Hepatic stellate cell (primary cell): ENCODE results near the gene LCN10.
A peak's percentile ranks its signal among the peaks of the same experiment; 100 is the strongest.
"Not testable (repeated sequence)": the region's sequence is repeated elsewhere in the genome, so short reads cannot be mapped to it uniquely, and the experiment has no call there.

Experiments
- DNase-seq: peaks from one replicate; pipeline ENCODE4 v3.0.0; 2011; ENCODE audit warnings: low spot score

The LCN10 gene

DNA sequence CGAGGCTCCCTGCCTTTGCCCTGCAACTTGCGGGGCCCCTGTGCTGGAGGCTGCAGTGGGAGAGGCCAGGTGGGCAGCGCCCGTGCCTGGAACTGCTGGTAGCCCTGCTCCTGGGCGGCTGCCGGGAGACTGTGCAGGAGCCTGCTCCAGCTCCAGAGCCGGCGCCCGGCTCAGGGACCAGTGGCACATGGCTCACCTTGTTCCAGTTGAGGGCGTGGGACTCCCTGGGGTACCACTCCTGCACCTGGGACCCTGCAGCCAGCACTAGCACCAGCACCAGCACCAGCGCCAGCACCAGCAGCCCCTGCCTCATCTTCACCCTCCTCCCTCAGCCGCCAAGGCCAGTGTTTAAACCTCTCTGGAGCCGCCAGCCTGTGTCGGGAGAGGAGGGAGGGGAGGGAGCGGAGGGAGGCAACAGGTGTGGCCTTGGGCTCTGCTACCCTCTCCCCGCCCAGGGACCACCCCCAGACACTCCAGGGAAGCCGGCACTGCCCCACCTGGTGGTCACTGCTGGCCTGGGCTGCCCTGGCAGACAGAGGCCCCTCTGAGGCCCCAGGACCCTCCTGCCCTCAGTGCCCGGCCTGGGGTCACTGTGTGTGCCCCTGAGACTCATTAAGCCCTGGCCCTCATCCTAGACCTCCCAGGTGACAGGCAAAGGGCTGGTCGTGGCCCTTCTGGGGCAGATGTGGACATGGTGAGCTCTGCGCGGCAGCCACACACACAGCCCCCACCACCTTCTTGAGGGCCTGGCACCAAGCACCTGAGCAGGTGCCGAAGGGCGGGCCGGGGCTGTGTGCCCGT lies at the start of gene LCN10:
Gene LCN10, minus strand, starts transcription at position 350 of the 801 bp plus-strand sequence. Its CDS starts 37 bp downstream, at position 313.
- no peak for DNase-seq

- no peak for DNase-seq
Measured at GRCh38 chr9:136791516-136792276, 49.0 kb upstream of the LCN10 start.

DNA sequence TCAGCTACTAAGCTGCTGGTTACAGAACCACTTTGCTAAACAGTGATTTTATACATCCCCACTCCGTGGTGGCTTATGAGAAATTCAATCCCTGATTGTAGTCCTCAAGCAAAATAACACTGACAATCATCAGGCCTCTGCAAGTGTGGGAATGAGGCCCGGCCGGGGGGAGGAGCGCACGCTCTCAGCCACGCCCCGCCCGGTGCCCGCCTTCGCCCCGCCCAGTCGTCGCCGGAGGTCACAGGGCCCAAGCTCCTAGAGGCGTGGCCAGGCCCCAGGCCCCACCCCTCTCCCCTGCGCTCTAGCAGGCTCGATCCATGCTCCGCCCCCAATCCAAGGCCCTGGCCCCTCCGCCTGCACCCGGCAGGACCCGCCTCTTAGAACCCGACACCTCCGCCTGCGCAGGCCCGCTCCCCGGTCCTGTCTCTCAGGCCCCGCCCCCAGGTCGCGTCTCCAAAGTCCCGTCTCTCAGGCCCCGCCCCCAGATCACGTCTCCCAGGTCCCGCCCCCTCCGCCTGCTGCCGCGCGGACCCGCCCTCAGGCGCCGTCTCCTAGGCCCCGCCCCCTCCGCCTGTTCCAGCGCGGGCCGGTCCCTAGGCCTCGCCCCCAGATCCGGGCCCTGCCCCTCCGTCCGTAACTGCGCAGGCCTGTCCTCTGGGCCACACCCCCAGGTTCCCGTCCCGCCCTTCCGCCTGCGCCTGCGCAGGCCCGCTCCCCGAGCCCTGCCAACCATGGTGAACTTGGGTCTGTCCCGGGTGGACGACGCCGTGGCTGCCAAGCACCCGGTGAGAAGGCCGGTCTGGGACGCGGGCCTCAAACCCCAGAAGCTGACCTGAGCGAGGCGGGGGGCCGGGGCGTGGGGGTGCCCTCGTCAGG lies 48.1 kb upstream of the LCN10 start, which contains the start of gene TMEM141:
Gene TMEM141, plus strand, starts transcription at position 705 of the 876 bp plus-strand sequence. Its CDS starts 27 bp downstream, at position 732.
- peak; percentile 99 for DNase-seq

DNA sequence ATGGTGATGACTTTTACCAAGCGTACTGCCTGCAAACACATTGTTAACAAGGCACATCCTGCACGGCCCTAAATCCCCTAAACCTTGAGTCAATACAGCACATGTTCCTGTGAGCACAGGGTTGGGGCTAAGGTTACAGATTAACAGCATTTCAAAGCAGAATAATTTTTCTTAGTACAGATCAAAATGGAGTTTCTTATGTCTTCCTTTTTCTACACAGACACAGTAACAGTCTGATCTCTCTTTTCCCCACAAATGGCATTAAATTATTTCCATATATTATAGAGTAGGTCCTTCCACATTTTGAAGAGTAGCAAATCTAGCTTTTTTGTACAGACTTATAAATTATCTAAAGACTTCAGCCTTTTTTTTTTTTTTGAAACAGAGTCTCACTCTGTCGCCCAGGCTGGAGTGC lies 46.8 kb upstream of the LCN10 start:
- DNase-seq = no peak

GRCh38 chr9:136788644-136789522 lies 46.1 kb upstream of the LCN10 start:
- DNase-seq = not testable (repeated sequence)

GRCh38 chr9:136787690-136788400 lies 45.1 kb upstream of the LCN10 start:
- peak; percentile 64 for DNase-seq

DNA sequence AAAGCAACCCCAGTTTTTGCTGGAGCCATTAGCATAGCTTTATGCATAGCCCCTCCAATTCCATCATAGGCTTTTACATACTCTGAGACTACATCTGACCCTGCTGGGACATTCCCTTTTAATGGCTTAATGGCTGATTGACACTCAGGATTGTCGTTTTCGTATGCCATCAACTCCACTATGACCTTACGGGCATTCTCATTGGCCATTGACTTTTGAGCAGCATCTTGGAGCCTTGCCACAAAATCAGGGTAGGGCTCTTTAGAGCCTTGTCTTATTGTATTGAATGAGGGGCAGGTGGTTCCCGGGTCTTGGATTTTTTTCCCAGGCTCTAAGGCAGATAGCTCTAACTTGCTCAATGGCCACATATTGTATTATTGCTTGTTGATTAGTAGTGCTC lies 44.2 kb upstream of the LCN10 start:
- not testable (repeated sequence) for DNase-seq

- no peak for DNase-seq
Measured at GRCh38 chr9:136786451-136786850, 43.7 kb upstream of the LCN10 start.

- not testable (repeated sequence) for DNase-seq
Measured at GRCh38 chr9:136785565-136786355, 43.0 kb upstream of the LCN10 start.

DNA sequence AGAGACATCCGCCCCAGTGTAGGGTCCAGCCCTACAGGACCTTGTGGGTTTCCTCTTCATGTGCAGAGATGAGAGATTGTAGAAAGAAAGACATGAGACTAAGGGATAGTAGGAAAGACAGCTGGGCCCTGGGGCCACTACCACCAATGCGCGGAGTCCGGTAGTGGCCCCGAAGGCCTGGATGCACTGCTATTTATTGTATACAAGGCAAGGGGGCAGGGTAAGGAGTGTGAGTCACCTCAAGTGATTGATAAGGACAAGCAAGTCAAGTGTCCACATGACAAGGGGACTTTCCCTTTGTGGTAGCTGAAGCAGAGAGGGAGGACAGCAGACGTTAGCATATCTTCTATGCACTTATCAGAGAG lies 42.2 kb upstream of the LCN10 start:
- DNase-seq = no peak

GRCh38 chr9:136784249-136784996 lies 41.7 kb upstream of the LCN10 start:
- no peak for DNase-seq

- DNase-seq = no peak
Measured at GRCh38 chr9:136782452-136782851, 39.7 kb upstream of the LCN10 start.

DNA sequence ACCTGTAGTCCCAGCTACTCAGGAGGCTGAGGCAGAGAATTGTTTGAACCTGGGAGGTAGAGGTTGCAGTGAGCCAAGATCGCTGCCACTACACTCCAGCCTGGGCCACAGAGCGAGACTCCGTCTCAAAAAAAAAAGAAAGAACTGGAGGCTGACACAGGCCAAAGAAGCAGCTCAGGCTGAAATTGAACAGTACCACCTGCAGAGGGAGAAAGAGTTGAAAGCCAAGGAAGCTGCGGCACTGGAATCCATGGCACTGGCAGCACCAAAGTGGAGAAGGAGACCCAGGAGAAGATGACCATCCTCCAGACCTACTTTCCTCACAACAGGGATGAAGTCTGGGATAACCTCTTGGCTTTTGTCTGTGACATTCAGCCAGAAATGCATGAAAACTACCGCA lies 37.1 kb upstream of the LCN10 start:
- no peak for DNase-seq

- DNase-seq = no peak
Measured at GRCh38 chr9:136777359-136777758, 34.6 kb upstream of the LCN10 start.

DNA sequence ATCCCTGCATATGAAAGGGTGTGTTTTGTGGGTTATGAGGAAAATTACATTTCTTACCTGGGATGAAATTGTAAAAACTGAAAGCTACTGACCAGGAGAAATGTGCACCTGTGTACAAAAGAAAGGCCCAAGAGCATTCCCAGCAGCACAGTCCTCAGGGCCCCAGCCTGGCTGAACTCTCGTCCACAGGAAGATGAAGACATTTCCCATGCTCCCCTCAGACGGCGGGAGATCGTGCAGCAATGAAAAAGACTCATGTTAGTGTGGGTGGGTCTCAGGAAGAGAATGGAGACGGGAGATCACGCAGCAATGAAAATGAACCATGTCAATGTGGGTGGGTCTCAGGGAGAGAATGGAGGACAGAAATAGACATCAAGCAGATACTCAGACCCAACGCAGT lies 34.2 kb upstream of the LCN10 start:
- DNase-seq = no peak

DNA sequence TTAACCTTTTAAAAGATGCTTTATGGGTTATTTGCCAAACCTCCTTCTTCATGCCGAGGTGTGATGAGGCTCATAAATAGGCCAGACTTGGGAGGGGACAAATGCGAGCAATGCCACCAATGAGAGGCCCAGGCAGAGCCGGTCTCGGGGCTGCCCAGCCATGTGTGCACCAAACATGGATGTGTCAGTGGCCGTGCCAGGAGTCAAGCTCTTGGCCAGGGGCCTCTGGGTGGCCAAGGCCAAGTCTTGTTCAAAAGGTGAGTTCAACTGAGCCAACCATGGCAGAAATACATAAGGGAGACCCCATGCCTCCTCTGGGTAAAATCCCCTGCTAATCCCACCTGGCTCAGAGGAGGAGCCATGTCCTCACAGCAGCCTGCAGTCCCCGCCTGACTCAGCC lies 32.5 kb upstream of the LCN10 start:
- no peak for DNase-seq

DNA sequence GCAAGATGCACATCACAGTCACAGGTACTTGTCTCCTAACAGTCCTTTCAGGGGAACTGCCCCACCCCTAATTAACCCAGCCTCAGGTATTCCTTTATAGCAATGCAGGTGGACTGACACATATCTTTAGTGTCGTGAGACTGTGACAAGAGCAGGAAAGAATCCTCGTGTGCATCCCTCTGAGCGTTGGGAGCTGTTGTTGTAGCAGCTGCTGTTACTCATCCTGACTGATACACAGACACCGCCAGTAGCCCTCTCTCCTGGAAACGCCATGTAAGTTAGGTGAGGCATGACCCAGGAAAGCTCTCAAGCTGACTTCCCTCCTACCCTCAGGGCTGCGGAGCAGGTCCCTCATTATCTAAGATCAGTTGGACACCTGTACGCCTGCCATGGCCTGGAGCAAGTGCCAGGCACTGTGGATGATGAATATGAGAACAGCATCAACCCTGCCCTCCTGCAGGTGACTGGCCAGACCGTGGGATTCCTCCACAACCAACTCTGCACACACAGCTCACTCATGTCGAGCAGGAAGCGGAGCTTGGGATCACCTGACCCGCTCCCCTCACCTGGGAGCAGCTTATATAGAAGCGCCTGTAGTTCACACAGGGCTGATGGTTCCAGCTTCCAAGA lies 31.8 kb upstream of the LCN10 start:
- no peak for DNase-seq

DNA sequence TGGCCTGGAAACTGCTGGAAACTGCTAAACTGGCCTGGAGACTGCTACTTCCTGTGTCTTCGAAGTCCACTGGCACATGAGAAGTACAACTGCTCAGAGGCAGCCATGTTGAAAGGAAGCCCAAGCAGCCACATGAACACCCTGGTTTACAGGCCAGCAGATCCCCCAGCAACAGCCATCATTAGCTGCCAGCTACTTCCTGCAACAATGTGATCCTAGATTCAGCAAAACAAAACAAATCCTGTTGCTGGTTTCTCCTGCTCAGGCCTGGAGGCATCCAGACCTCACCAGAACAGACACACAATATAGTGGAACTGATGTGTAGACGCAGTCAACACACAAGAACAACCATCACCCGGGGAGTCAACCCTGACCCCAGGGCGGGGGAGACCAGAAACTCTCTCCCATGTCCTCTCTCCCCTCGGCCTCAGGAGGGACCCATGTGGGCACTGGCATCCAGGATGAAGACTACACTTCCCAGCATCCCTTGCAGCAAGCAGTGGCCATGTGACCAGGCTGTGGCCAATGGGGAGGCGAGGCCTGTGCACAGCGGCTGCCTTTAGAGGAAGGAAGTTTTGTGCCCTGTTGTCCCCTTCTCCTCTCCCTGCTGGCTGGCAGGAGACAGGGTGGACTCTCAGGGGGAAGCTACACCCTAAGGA lies 30.8 kb upstream of the LCN10 start:
- DNase-seq = no peak
